H1 (cell line): ENCODE results near the gene FAM131C. TPM values are rescaled to one million over a fixed set of nuclear protein-coding genes. Genes with fewer than 3 reads are reported as not detected.

Experiments
- CTCF ChIA-PET: fragments of 300-600 bp; sonication (Branson Sonifier 250); formaldehyde crosslinking; loops from one replicate; lab custom pipeline; 2021; ENCODE audit not compliant: partially characterized antibody; lab: Charles Lee
- POLR2A ChIA-PET: fragments of 300-600 bp; sonication (Branson Sonifier 250); formaldehyde crosslinking; loops from one replicate; lab custom pipeline; 2021; ENCODE audit warnings: inconsistent platforms; ENCODE audit not compliant: partially characterized antibody; lab: Charles Lee
- DNase-seq, 2 experiments: peaks; one replicate each; pipeline versions ENCODE4 v3.0.0 to v3.0.0-alpha.2; 2010 to 2022; ENCODE audit warnings: low spot score in 2 of 2, low read depth in 1 of 2, mixed read lengths in 1 of 2
- FAIRE-seq: peaks from 2 replicates; lab custom pipeline; 2011; peaks lifted over from hg19 to GRCh38; lab: Jason Lieb, UNC
- H2AFZ ChIP-seq: 2 replicates; pipeline ENCODE4 v1.8.1; 2012; ENCODE audit warnings: low read length, inconsistent platforms
- H2AK5ac ChIP-seq: 2 replicates; pipeline ENCODE4 v1.6.1; 2013; ENCODE audit warnings: low read depth, low read length
- H2BK120ac ChIP-seq: replicated peaks from 2 replicates; pipeline ENCODE3; 2013; ENCODE audit warnings: low read depth, low read length, inconsistent platforms
- H2BK12ac ChIP-seq: 2 replicates; pipeline ENCODE4 v1.6.1; 2013; ENCODE audit warnings: low read depth, low read length
- H2BK15ac ChIP-seq: 2 replicates; pipeline ENCODE4 v1.6.1; 2013; ENCODE audit warnings: low read length
- H2BK20ac ChIP-seq: 2 replicates; pipeline ENCODE4 v1.6.1; 2013; ENCODE audit warnings: low read length
- H2BK5ac ChIP-seq: 2 replicates; pipeline ENCODE4 v1.6.1; 2013; ENCODE audit warnings: low read depth, low read length
- H3K14ac ChIP-seq: 2 replicates; pipeline ENCODE4 v1.6.1; 2013; ENCODE audit warnings: inconsistent platforms; ENCODE audit not compliant: insufficient read length
- H3K18ac ChIP-seq: 2 replicates; pipeline ENCODE4 v1.6.1; 2013; ENCODE audit warnings: low read length; ENCODE audit errors: extremely low read depth
- H3K23ac ChIP-seq: 2 replicates; pipeline ENCODE4 v1.6.1; 2013; ENCODE audit warnings: inconsistent platforms; ENCODE audit not compliant: insufficient read length
- H3K23me2 ChIP-seq: 2 replicates; pipeline ENCODE4 v1.6.1; 2013; ENCODE audit warnings: low read depth, low read length
- H3K27ac ChIP-seq: 2 replicates; pipeline ENCODE4 v1.6.1; 2011; ENCODE audit warnings: low read depth, low read length, inconsistent platforms
- H3K27me3 ChIP-seq, 4 experiments: replicated peaks in 1 of 4; 1 replicate in 1 of 4; 2 replicates in 3 of 4; pipeline versions ENCODE4 v1.6.1 to v1.8.1; 2011 to 2013; ENCODE audit warnings: low read length in 3 of 4, mild to moderate bottlenecking in 3 of 4, inconsistent platforms in 2 of 4, mixed read lengths in 2 of 4, moderate library complexity in 1 of 4; ENCODE audit not compliant: control insufficient read depth in 3 of 4, insufficient read depth in 3 of 4; ENCODE audit errors: extremely low read depth in 1 of 4
- H3K36me3 ChIP-seq, 4 experiments: 2 replicates each; pipeline versions ENCODE4 v1.6.1 to v1.8.1; 2011 to 2013; ENCODE audit warnings: mild to moderate bottlenecking in 4 of 4, low read length in 3 of 4, moderate library complexity in 2 of 4, control low read depth in 1 of 4, inconsistent platforms in 1 of 4; ENCODE audit not compliant: insufficient read depth in 4 of 4, control insufficient read depth in 2 of 4
- H3K4ac ChIP-seq: replicated peaks from 2 replicates; pipeline ENCODE3; 2013; ENCODE audit warnings: low read length, low read depth, mixed read lengths, inconsistent platforms; ENCODE audit not compliant: insufficient read length
- H3K4me1 ChIP-seq, 4 experiments: replicated peaks in 1 of 4; 1 replicate in 1 of 4; 2 replicates in 3 of 4; pipeline versions ENCODE4 v1.6.1 to v1.8.1; 2011 to 2013; ENCODE audit warnings: low read length in 3 of 4, inconsistent platforms in 2 of 4, mixed read lengths in 1 of 4; ENCODE audit not compliant: insufficient read depth in 4 of 4, control insufficient read depth in 3 of 4
- H3K4me2 ChIP-seq, 2 experiments: 2 replicates each; pipeline versions ENCODE4 v1.6.1 to v1.8.1; 2011 to 2013; ENCODE audit warnings: low read depth in 2 of 2, low read length in 2 of 2, control low read depth in 1 of 2, inconsistent platforms in 1 of 2, mild to moderate bottlenecking in 1 of 2; ENCODE audit not compliant: insufficient read depth in 1 of 2
- H3K4me3 ChIP-seq, 4 experiments: fragments of 200-600, 300-600 bp in 1 of 4; sonication (generic), shearing (Covaris generic), sonication (Bioruptor Twin) in 1 of 4; 2 replicates each; pipeline versions ENCODE4 v1.5.1 to v1.8.1; 2011 to 2016; ENCODE audit warnings: low read length in 4 of 4, low read depth in 3 of 4, control low read depth in 2 of 4, inconsistent platforms in 2 of 4, mild to moderate bottlenecking in 2 of 4, mixed read lengths in 1 of 4, moderate library complexity in 1 of 4; ENCODE audit not compliant: insufficient read depth in 2 of 4; ENCODE audit errors: extremely low read depth in 1 of 4
- H3K56ac ChIP-seq: replicated peaks from 2 replicates; pipeline ENCODE3; 2013; ENCODE audit warnings: low read depth, mild to moderate bottlenecking, mixed read lengths, low read length, inconsistent platforms; ENCODE audit not compliant: insufficient read length
- H3K79me1 ChIP-seq: 2 replicates; pipeline ENCODE4 v1.6.1; 2013; ENCODE audit warnings: low read depth, low read length, control low read depth
- H3K79me2 ChIP-seq, 2 experiments: 2 replicates each; pipeline versions ENCODE4 v1.6.1 to v1.8.1; 2012 to 2013; ENCODE audit warnings: low read length in 2 of 2, mild to moderate bottlenecking in 2 of 2, inconsistent platforms in 1 of 2; ENCODE audit not compliant: insufficient read depth in 2 of 2, control insufficient read depth in 1 of 2
- H3K9ac ChIP-seq, 4 experiments: replicated peaks in 1 of 4; 1 replicate in 1 of 4; 2 replicates in 3 of 4; pipeline versions ENCODE4 v1.6.1 to v1.8.1; 2011 to 2013; ENCODE audit warnings: low read depth in 3 of 4, low read length in 3 of 4, control low read depth in 2 of 4, mild to moderate bottlenecking in 2 of 4, moderate library complexity in 2 of 4, inconsistent platforms in 1 of 4; ENCODE audit errors: extremely low read depth in 1 of 4
- H3K9me3 ChIP-seq, 2 experiments: 2 replicates each; pipeline versions ENCODE4 v1.6.1 to v1.8.1; 2012 to 2013; ENCODE audit warnings: mild to moderate bottlenecking in 2 of 2, moderate library complexity in 2 of 2, control low read depth in 1 of 2, inconsistent platforms in 1 of 2, low read depth in 1 of 2, low read length in 1 of 2, mixed read lengths in 1 of 2; ENCODE audit not compliant: insufficient read depth in 2 of 2
- H4K20me1 ChIP-seq, 2 experiments: replicated peaks in 1 of 2; 2 replicates each; pipeline versions ENCODE3 to v1.8.1; 2011 to 2013; ENCODE audit warnings: inconsistent platforms in 2 of 2, low read length in 2 of 2, mild to moderate bottlenecking in 1 of 2; ENCODE audit not compliant: insufficient read depth in 2 of 2, control insufficient read depth in 1 of 2
- H4K5ac ChIP-seq: 2 replicates; pipeline ENCODE4 v1.6.1; 2013; ENCODE audit warnings: low read length, low read depth, mixed read lengths, inconsistent platforms; ENCODE audit not compliant: insufficient read length
- H4K8ac ChIP-seq: 2 replicates; pipeline ENCODE4 v1.8.0; 2013; ENCODE audit warnings: mild to moderate bottlenecking, moderate library complexity, low read length, inconsistent platforms; ENCODE audit not compliant: insufficient read depth; ENCODE audit errors: extremely low read depth
- H4K91ac ChIP-seq: replicated peaks from 2 replicates; pipeline ENCODE3; 2013; ENCODE audit warnings: low read length, mixed read lengths, inconsistent platforms; ENCODE audit not compliant: insufficient read length
- CBX5 ChIP-seq: fragments of 300-800, 300-1000 bp; sonication (generic); IDR thresholded peaks from 2 replicates; pipeline ENCODE4 v1.7.1; 2016; ENCODE audit warnings: antibody characterized with exemption, low read length, low read depth
- CEBPB ChIP-seq: IDR thresholded peaks from 2 replicates; pipeline ENCODE4 v1.6.1; 2012; ENCODE audit warnings: low read depth, low read length
- CHD2 ChIP-seq: IDR thresholded peaks from 2 replicates; pipeline ENCODE4 v1.6.1; 2012; ENCODE audit warnings: low read length, improper control_type of control experiment
- CREB1 ChIP-seq: IDR thresholded peaks from 2 replicates; pipeline ENCODE4 v1.6.1; 2012; ENCODE audit warnings: inconsistent platforms
- CTBP2 ChIP-seq: IDR thresholded peaks from 2 replicates; pipeline ENCODE4 v1.7.0; 2011; ENCODE audit warnings: borderline replicate concordance, mild to moderate bottlenecking, moderate library complexity, mixed read lengths, low read length; ENCODE audit not compliant: insufficient read depth, insufficient read length
- NANOG ChIP-seq: IDR thresholded peaks from 2 replicates; pipeline ENCODE4 v1.6.1; 2011; ENCODE audit warnings: low read length, low read depth, mild to moderate bottlenecking, inconsistent platforms; ENCODE audit not compliant: insufficient read depth, poor library complexity, severe bottlenecking
- RNF2 ChIP-seq: fragments of 200-900, 300-1000 bp; sonication (generic); IDR thresholded peaks from 2 replicates; pipeline ENCODE4 v1.7.1; 2016; ENCODE audit warnings: borderline replicate concordance, low read depth, mild to moderate bottlenecking, antibody characterized with exemption, low read length; ENCODE audit not compliant: poor library complexity, severe bottlenecking; ENCODE audit errors: missing control alignments
- SP1 ChIP-seq: IDR thresholded peaks from 2 replicates; pipeline ENCODE4 v1.6.1; 2011; ENCODE audit warnings: low read depth, low read length
- SP2 ChIP-seq: IDR thresholded peaks from 2 replicates; pipeline ENCODE4 v1.6.1; 2012; ENCODE audit warnings: mild to moderate bottlenecking, low read length, inconsistent platforms
- SUZ12 ChIP-seq: fragments of 200-600 bp; sonication (generic); IDR thresholded peaks from 2 replicates; pipeline ENCODE4 v1.6.1; 2012; ENCODE audit warnings: mild to moderate bottlenecking, inconsistent platforms, low read length, moderate library complexity, mixed read lengths
- TAF7 ChIP-seq: optimal IDR thresholded peaks from 2 replicates; pipeline ENCODE3; 2011; ENCODE audit warnings: low read depth, mild to moderate bottlenecking, inconsistent platforms, low read length, moderate library complexity, borderline replicate concordance
- TEAD4 ChIP-seq: IDR thresholded peaks from 2 replicates; pipeline ENCODE4 v1.6.1; 2012; ENCODE audit warnings: low read depth, low read length, inconsistent platforms, mixed read lengths
- USF2 ChIP-seq: IDR thresholded peaks from 2 replicates; pipeline ENCODE4 v1.6.1; 2011; ENCODE audit warnings: low read length, improper control_type of control experiment
- WGBS, 2 experiments: shearing (Covaris generic) in 1 of 2; methylation state at CpG; one replicate each; pipeline versions ENCODE4 v1.1.6 to v1.1.7; 2013 to 2015; ENCODE audit warnings: low lambda C conversion rate in 2 of 2, mixed read lengths in 2 of 2, inconsistent platforms in 1 of 2, low coverage in 1 of 2, missing lambda C conversion rate in 1 of 2; ENCODE audit not compliant: insufficient replicate concordance in 2 of 2, insufficient coverage in 1 of 2, insufficient read length in 1 of 2; ENCODE audit errors: extremely low coverage in 1 of 2, missing lambda C conversion rate in 1 of 2; 5-methylcytosine and 5-hydroxymethylcytosine counted together
- polyA plus RNA-seq, 7 experiments: library from polyadenylated mRNA; depleted of rRNA in 3 of 7; stranded (reverse) in 5 of 7; unstranded in 2 of 7; fragments of >200 nt in 5 of 7; fragments of 200-250 nt in 2 of 7; gene quantifications; 1 replicate in 5 of 7; 2 replicates in 1 of 7; 4 replicates in 1 of 7; pipeline versions ENCODE4 v1.2.1 to v1.2.3, GENCODE V29; 2011 to 2013; ENCODE audit warnings: missing spikeins in 2 of 7, mixed read lengths in 2 of 7
- total RNA-seq: library from RNA; stranded (reverse); fragmentation: NEBNext Ultra II Directional; extraction: Animal tissue kit (Norgen Biotek cat#: 25700); gene quantifications from 2 replicates; pipeline ENCODE4 v1.2.1, GENCODE V29; 2021

Gene FAM131C
- total and polyA plus RNA-seq, 2 of the 8 experiments (the other 6 are each of a cell fraction or from before 2014, with no cell fraction given), result 0.73 to 0.78 TPM

- Histone ChIP-seq H3K4ac (no peak within 1 kb of the TSS), H3K4me1 (peaks cover 0 to 13% (median 8%) of the 10 kb centered on the region in 4 experiments; a peak in 5 of 7 replicates), H3K79me1 (no peaks in the 10 kb centered on the region), H2BK12ac (no peak within 1 kb of the TSS; the same call in 1 of the 2 replicates), H2BK5ac (0 out of 2 replicates have a peak within 1 kb of the TSS, but pooled peaks have one; percentile 73), H3K56ac (no peak within 1 kb of the TSS), H3K9ac (no peak within 1 kb of the TSS), H3K4me2 (no peak within 1 kb of the TSS), H3K14ac (no peak within 1 kb of the TSS), H3K9me3 (no peaks in the 10 kb centered on the region), H2BK15ac (no peak within 1 kb of the TSS), H3K36me3 (no peaks in the 10 kb centered on the region), H2BK120ac (no peak within 1 kb of the TSS), H4K8ac (no peak within 1 kb of the TSS; the same call in 1 of the 2 replicates), H3K27ac (no peak within 1 kb of the TSS), H3K27me3 (peaks cover 0 to 7% (median 2%) of the 10 kb centered on the region in 4 experiments; a peak in 3 of 7 replicates), H3K23ac (no peak within 1 kb of the TSS), H3K18ac (no peak within 1 kb of the TSS), H4K20me1 (no peaks in the 10 kb centered on the region), H3K79me2 (no peaks in the 10 kb centered on the region), H2AK5ac (no peak within 1 kb of the TSS), H4K91ac (no peak within 1 kb of the TSS), H3K4me3 (no peak within 1 kb of the TSS), H4K5ac (no peak within 1 kb of the TSS), H2BK20ac (no peak within 1 kb of the TSS), H3K23me2 (no peaks in the 10 kb centered on the region), H2AFZ (no peak within 1 kb of the TSS)
- FAIRE-seq (no peak), DNase-seq (no peak)
- WGBS, 2 experiments, result 69% methylated on average over 6 of the region's 6 CpGs; no CpG with 5 or more reads in 1 of the 2 experiments
- CTCF ChIA-PET, result interaction anchor here (6.6 to 6.7 kb wide), 2 partner anchors 11 to 12 kb away, joined by 41 to 74 read pairs; no protein-coding TSS in a partner anchor
- POLR2A ChIA-PET, result interaction anchor here (0.6 to 1.1 kb wide), 3 partner anchors 9 to 1150 kb away, joined by 3 read pairs; no protein-coding TSS in a partner anchor
- TF ChIP-seq SP2 (no peak), SP1 (no peak), TEAD4 (no peak), CTBP2 (no peak), USF2 (no peak), CBX5 (no peak), CREB1 (no peak), RNF2 (no peak), CHD2 (no peak), SUZ12 (no peak), TAF7 (no peak), NANOG (no peak), CEBPB (no peak)
Observed at GRCh38 chr1:16021681-16022080, 51.8 kb downstream of the FAM131C start, which contains the start of gene CLCNKA. CLCNKA (plus strand) TSS chr1:16022036; CDS start chr1:16022620, 584 bp downstream.
